Aorta (tissue), 5 donors: Measurements from ENCODE around the gene STN1. TPM values are rescaled to one million over a fixed set of nuclear protein-coding genes. Genes with fewer than 3 reads are reported as not detected.

Experiments
- ATAC-seq: fragments of 200-7000 bp; cut with Tn5 transposase; one replicate; pipeline ENCODE4 v1.9.1; 2022; ENCODE audit warnings: moderate library complexity; ENCODE audit not compliant: low FRiP score
- DNase-seq, 2 donors: peaks; one replicate each; pipeline ENCODE4 v3.0.0-alpha.2; 2020
- H3K27ac ChIP-seq, 2 donors: one replicate each; pipeline ENCODE4 v1.5.1; 2013; ENCODE audit warnings: low read length in 2 of 2, mild to moderate bottlenecking in 2 of 2, moderate library complexity in 2 of 2, control low read depth in 1 of 2, inconsistent platforms in 1 of 2, low read depth in 1 of 2
- H3K27me3 ChIP-seq, 2 donors: one replicate each; pipeline ENCODE4 v1.6.1; 2013; ENCODE audit warnings: control low read depth in 1 of 2, low read length in 1 of 2, mild to moderate bottlenecking in 1 of 2, moderate library complexity in 1 of 2; ENCODE audit not compliant: insufficient read depth in 2 of 2, control insufficient read depth in 1 of 2
- H3K36me3 ChIP-seq, 2 donors: one replicate each; pipeline ENCODE4 v1.6.1; 2013; ENCODE audit warnings: control low read depth in 1 of 2, low read length in 1 of 2, mild to moderate bottlenecking in 1 of 2; ENCODE audit not compliant: insufficient read depth in 2 of 2, control insufficient read depth in 1 of 2
- H3K4me1 ChIP-seq, 2 donors: one replicate each; pipeline ENCODE4 v1.6.1; 2013; ENCODE audit warnings: low read length in 2 of 2, control low read depth in 1 of 2, mild to moderate bottlenecking in 1 of 2, moderate library complexity in 1 of 2; ENCODE audit not compliant: insufficient read depth in 2 of 2, control insufficient read depth in 1 of 2
- H3K4me3 ChIP-seq, 2 donors: one replicate each; pipeline ENCODE4 v1.5.1; 2013; ENCODE audit warnings: low read length in 2 of 2, control low read depth in 1 of 2, mild to moderate bottlenecking in 1 of 2
- H3K9me3 ChIP-seq: one replicate; pipeline ENCODE4 v1.6.1; 2013; ENCODE audit warnings: mild to moderate bottlenecking, low read length; ENCODE audit not compliant: control insufficient read depth
- WGBS, 2 donors: extraction: QIAGEN DNeasy Blood & Tissue Kit; methylation state at CpG; one replicate each; pipeline ENCODE4 v1.1.7; 2013; 5-methylcytosine and 5-hydroxymethylcytosine counted together
- intact Hi-C, 2 donors: fragments of 100-400 bp; cut with DNase I; formaldehyde crosslinking; loops; one replicate each; pipeline versions ENCODE4 v1.14.2 to v1.15.0; 2022
- polyA plus RNA-seq, 2 donors: library from polyadenylated mRNA; stranded (reverse); fragments of 200-250 nt; gene quantifications; one replicate each; pipeline ENCODE4 v1.2.3, GENCODE V29; 2013
- total RNA-seq, 2 donors: library from RNA; stranded (reverse); fragmentation: NEBNext Ultra II Directional; extraction: Animal tissue kit (Norgen Biotek cat#: 25700); gene quantifications; one replicate each; pipeline ENCODE4 v1.2.1, GENCODE V29; 2021
- donor health status: healthy with polysubstance abuse.
- donor health status: Bipolar disorder and iron deficiency.
- donor health status: DM: no; HTN: no; CAD: no.
- donor health status: DM: no; HTN: no; CAD: no.
- donor health status: DM: yes; HTN: yes; CAD: no.

Gene STN1
- total and polyA plus RNA-seq, 4 donors, result 16.9 to 24.2 (median 20.5) TPM

- DNase-seq (no peak), ATAC-seq (no peak)
- intact Hi-C loops, result no loop called here
- H3K36me3 ChIP-seq, result no peaks in the 10 kb centered on the region
- H3K4me3 ChIP-seq, result no peak overlapping the region
- H3K27me3 ChIP-seq, result no peaks in the 10 kb centered on the region
- WGBS, 2 donors, result 93 to 99% methylated on average over 4 of the region's 4 CpGs
- peaks cover 0 to 6% of the 10 kb centered on the region in 2 donors for H3K4me1 ChIP-seq
- no peaks in the 10 kb centered on the region for H3K9me3 ChIP-seq
- H3K27ac ChIP-seq, result peak overlapping the region in 1 of 2 donors; percentile 10
These were observed 5.2 kb downstream of the STN1 start for GRCh38 chr10:103912759-103913158.

GRCh38 chr10:103911021-103911459, 6.9 kb downstream of the STN1 start:
- no peaks in the 10 kb centered on the region for H3K9me3 ChIP-seq
- no peaks in the 10 kb centered on the region for H3K27me3 ChIP-seq
- H3K27ac ChIP-seq, result peak overlapping the region; percentile 22 to 82
- DNase-seq (no peak), ATAC-seq (no peak)
- peaks cover 0 to 6% of the 10 kb centered on the region in 2 donors for H3K4me1 ChIP-seq
- no peak overlapping the region for H3K4me3 ChIP-seq
- no peaks in the 10 kb centered on the region for H3K36me3 ChIP-seq
- intact Hi-C loops, result no loop called here
- WGBS, 2 donors, result 60 to 68% methylated on average over 3 of the region's 3 CpGs

GRCh38 chr10:103910442-103911012, 7.5 kb downstream of the STN1 start:
- peaks cover 0 to 4% of the 10 kb centered on the region in 2 donors for H3K4me1 ChIP-seq
- intact Hi-C loops, result no loop called here
- H3K4me3 ChIP-seq, result no peak overlapping the region
- no peaks in the 10 kb centered on the region for H3K27me3 ChIP-seq
- ATAC-seq (no peak), DNase-seq (no peak)
- no peaks in the 10 kb centered on the region for H3K9me3 ChIP-seq
- H3K27ac ChIP-seq, result peak overlapping the region; percentile 22 to 79
- WGBS, 2 donors, result 20 to 28% methylated on average over 4 of the region's 4 CpGs
- H3K36me3 ChIP-seq, result no peaks in the 10 kb centered on the region

GRCh38 chr10:103905441-103905840, 12.5 kb downstream of the STN1 start:
- ATAC-seq, result peak; percentile 72
- Histone ChIP-seq H3K4me1 (peaks cover 0 to 2% of the 10 kb centered on the region in 2 donors), H3K36me3 (no peaks in the 10 kb centered on the region), H3K4me3 (no peak overlapping the region), H3K27me3 (no peaks in the 10 kb centered on the region), H3K9me3 (no peaks in the 10 kb centered on the region), H3K27ac (peak overlapping the region; percentile 60 to 94)
- intact Hi-C loops, result no loop called here
- DNase-seq, result no peak
- 3 to 8% methylated on average over 4 of the region's 4 CpGs for WGBS, 2 donors

- intact Hi-C loops, result no loop called here
- H3K4me3 ChIP-seq, result no peak overlapping the region
- WGBS, 2 donors, result 89 to 91% methylated on average over 5 of the region's 5 CpGs
- H3K9me3 ChIP-seq, result no peaks in the 10 kb centered on the region
- H3K27me3 ChIP-seq, result no peaks in the 10 kb centered on the region
- H3K36me3 ChIP-seq, result peaks cover 4 to 8% of the 10 kb centered on the region in 2 donors
- ATAC-seq (no peak), DNase-seq (no peak)
- H3K27ac ChIP-seq, result no peak overlapping the region
- no peaks in the 10 kb centered on the region for H3K4me1 ChIP-seq
These were observed 16.7 kb downstream of the STN1 start for GRCh38 chr10:103901299-103901698.

GRCh38 chr10:103899312-103899711, 18.7 kb downstream of the STN1 start:
- Histone ChIP-seq H3K27ac (no peak overlapping the region), H3K9me3 (no peaks in the 10 kb centered on the region), H3K4me1 (peaks cover 0 to 2% of the 10 kb centered on the region in 2 donors), H3K4me3 (no peak overlapping the region), H3K27me3 (no peaks in the 10 kb centered on the region), H3K36me3 (peaks cover 4 to 15% of the 10 kb centered on the region in 2 donors)
- ATAC-seq (no peak), DNase-seq (no peak)
- whole genome bisulfite sequencing, 2 donors, result 96 to 97% methylated on average over 5 of the region's 5 CpGs
- intact Hi-C loops, result no loop called here

- no peaks in the 10 kb centered on the region for H3K27me3 ChIP-seq
- intact Hi-C loops, result no loop called here
- H3K36me3 ChIP-seq, result peaks cover 4 to 15% of the 10 kb centered on the region in 2 donors
- no peak overlapping the region for H3K4me3 ChIP-seq
- no peak overlapping the region for H3K27ac ChIP-seq
- DNase-seq (no peak), ATAC-seq (no peak)
- no peaks in the 10 kb centered on the region for H3K9me3 ChIP-seq
- 88% methylated on average over 7 of the region's 7 CpGs for WGBS, 2 donors
- peaks cover 0 to 2% of the 10 kb centered on the region in 2 donors for H3K4me1 ChIP-seq
These were observed 20.7 kb downstream of the STN1 start for GRCh38 chr10:103897241-103897774.

- no peak overlapping the region for H3K27ac ChIP-seq
- H3K4me3 ChIP-seq, result no peak overlapping the region
- intact Hi-C loops, result no loop called here
- H3K4me1 ChIP-seq, result peaks cover 0 to 2% of the 10 kb centered on the region in 2 donors
- no peaks in the 10 kb centered on the region for H3K27me3 ChIP-seq
- peaks cover 4 to 17% of the 10 kb centered on the region in 2 donors for H3K36me3 ChIP-seq
- 58 to 63% methylated on average over 5 of the region's 5 CpGs for WGBS, 2 donors
- DNase-seq (no peak), ATAC-seq (no peak)
- H3K9me3 ChIP-seq, result no peaks in the 10 kb centered on the region
These were observed 21.8 kb downstream of the STN1 start for GRCh38 chr10:103896225-103896624.
